Kidney epithelial cell (primary cell): ENCODE measurements around the gene TBC1D4. TPM values are rescaled to one million over a fixed set of nuclear protein-coding genes. Genes with fewer than 3 reads are reported as not detected.

Source experiments
- DNase-seq: peaks from one replicate; pipeline ENCODE4 v3.0.0-alpha.2; 2010; ENCODE audit warnings: low read depth
- H3K27me3 ChIP-seq: 2 replicates; pipeline ENCODE4 v1.6.0; 2011; ENCODE audit warnings: low read length; ENCODE audit not compliant: control insufficient read depth, insufficient read depth
- H3K36me3 ChIP-seq: 2 replicates; pipeline ENCODE4 v1.5.1; 2011; ENCODE audit warnings: low read length; ENCODE audit not compliant: control insufficient read depth, insufficient read depth
- H3K4me3 ChIP-seq: 2 replicates; pipeline ENCODE4 v1.5.1; 2011; ENCODE audit warnings: low read depth, mild to moderate bottlenecking, control low read depth, low read length
- total RNA-seq: library from RNA; depleted of rRNA; stranded (reverse); fragments of >200 nt; gene quantifications from 2 replicates; pipeline ENCODE4 v1.2.3, GENCODE V29; 2015
- TF ChIP-seq, protein P1 (sequence below): IDR thresholded peaks from 2 replicates; pipeline ENCODE4 v1.5.1; 2011; ENCODE audit warnings: mild to moderate bottlenecking, moderate library complexity, low read length, control low read depth, inconsistent platforms; ENCODE audit not compliant: insufficient read depth, poor library complexity, severe bottlenecking

Gene TBC1D4
- total RNA-seq, 1 donor from 2014 or later: 8.6 TPM

DNA sequence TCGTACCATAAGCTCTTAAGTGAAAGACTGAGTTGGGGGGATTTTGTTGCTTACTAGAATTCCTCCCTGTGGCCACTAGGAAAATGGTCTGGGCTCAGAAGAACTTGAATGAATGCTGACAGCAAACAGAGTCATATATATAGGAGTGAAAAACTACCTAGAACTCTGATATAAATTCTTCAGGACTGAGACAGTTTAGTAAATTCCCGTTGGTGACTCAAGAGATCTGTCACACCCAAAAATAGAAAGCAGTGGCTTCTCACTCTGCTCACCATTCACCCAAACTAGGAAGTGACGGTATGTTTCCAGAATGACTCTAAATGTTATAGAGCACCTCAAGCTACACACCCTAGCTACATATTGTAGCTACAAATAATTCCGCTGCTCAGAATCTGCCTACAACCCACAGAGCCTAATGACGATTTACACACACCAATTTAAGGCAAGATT lies 116.2 kb downstream of the TBC1D4 start:
- Histone ChIP-seq H3K36me3 (no peaks in the 10 kb centered on the region), H3K27me3 (no peaks in the 10 kb centered on the region), H3K4me3 (no peak overlapping the region)
- peak; percentile 75 for DNase-seq
- TF ChIP-seq, protein P1, sequence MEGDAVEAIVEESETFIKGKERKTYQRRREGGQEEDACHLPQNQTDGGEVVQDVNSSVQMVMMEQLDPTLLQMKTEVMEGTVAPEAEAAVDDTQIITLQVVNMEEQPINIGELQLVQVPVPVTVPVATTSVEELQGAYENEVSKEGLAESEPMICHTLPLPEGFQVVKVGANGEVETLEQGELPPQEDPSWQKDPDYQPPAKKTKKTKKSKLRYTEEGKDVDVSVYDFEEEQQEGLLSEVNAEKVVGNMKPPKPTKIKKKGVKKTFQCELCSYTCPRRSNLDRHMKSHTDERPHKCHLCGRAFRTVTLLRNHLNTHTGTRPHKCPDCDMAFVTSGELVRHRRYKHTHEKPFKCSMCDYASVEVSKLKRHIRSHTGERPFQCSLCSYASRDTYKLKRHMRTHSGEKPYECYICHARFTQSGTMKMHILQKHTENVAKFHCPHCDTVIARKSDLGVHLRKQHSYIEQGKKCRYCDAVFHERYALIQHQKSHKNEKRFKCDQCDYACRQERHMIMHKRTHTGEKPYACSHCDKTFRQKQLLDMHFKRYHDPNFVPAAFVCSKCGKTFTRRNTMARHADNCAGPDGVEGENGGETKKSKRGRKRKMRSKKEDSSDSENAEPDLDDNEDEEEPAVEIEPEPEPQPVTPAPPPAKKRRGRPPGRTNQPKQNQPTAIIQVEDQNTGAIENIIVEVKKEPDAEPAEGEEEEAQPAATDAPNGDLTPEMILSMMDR: peak; percentile 15

DNA sequence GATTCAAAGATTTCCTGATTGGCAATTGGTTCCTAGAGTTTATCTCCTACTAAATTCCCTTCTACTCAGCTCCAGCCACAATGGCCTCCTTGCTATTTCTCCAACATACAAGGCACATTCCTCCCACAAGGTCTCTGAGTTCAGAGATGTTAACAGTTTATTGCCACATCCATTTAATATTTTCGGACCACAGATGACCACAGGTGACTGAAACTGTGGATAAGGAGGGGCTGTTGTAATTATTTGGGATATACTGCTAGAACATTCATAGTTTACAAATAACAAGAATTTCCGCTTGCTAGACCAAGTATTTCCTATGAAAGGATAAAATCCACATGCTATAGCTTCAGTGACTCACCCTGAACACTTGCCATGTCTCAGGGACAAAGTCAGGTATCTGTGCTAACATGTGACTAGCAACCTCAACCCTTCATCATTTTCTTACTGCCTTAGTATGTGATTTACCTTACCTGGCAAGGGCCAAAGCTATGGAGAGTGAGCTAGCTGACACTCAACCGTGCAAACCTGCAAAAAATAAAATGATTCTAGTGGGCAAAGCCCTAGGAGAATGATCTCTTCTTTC lies 117.7 kb downstream of the TBC1D4 start:
- DNase-seq: no peak
- TF ChIP-seq, protein P1: no peak
- Histone ChIP-seq H3K27me3 (no peaks in the 10 kb centered on the region), H3K36me3 (no peaks in the 10 kb centered on the region), H3K4me3 (no peak overlapping the region)

DNA sequence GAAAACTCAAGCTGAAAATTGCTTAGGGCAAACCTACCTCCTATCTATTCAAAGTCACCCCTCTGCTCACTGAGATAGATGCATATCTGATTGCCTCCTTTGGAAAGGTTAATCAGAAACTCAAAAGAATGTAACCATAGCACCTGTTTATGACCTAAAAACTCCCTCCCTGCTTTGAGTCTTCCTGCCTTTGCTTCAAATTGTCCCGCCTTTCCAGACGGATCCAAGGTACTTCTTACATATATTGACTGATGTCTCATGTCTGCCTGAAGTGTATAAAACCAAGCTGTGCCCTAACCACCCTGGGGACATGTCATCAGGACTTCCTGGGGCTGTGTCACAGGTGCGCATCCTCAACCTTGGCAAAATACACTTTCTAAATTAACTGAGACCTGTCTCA lies 118.6 kb downstream of the TBC1D4 start:
- Histone ChIP-seq H3K27me3 (no peaks in the 10 kb centered on the region), H3K4me3 (no peak overlapping the region), H3K36me3 (no peaks in the 10 kb centered on the region)
- DNase-seq: no peak
- TF ChIP-seq, protein P1: no peak

DNA sequence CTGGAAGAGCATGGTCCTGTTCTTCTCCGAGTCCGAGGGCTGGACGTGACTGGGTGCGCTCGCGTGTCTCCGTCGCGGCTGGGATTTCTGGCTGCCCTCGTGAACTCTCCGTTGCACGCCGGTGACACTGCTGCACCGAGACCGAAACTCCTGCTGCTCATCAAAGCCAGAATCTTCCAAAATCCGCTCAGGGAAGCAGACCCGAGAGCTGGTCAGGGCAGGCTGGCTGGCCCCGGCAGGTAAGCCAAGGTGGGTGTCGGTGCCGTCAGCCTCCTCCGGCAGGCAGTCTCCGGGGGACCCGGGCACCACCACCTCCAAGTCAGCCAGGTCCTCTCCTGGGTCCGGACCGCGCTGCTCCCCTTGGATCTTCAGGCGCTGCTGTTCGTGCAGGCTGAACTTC lies 119.9 kb downstream of the TBC1D4 start:
- Histone ChIP-seq H3K4me3 (no peak overlapping the region), H3K36me3 (no peaks in the 10 kb centered on the region), H3K27me3 (no peaks in the 10 kb centered on the region)
- no peak for DNase-seq
- TF ChIP-seq, protein P1: no peak

DNA sequence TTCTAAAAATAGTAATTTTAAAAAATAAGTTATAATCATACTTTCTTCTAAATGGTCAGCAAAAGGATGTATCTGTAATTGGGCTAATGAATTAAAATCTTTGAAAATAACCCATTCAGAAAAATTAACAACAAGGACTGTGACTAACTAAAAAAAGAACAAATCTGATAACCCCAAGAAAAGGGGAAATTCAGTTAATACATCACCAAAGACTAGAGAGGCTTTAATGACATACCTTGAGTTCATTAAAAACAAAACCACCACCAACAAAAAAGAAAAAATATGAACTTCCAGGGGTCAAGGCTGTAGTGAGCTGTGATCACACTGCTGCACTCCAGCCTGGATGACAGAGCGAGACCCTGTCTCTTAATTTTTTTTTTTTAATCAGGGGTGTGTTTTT lies 121.8 kb downstream of the TBC1D4 start:
- Histone ChIP-seq H3K27me3 (no peaks in the 10 kb centered on the region), H3K36me3 (no peaks in the 10 kb centered on the region), H3K4me3 (no peak overlapping the region)
- TF ChIP-seq, protein P1: no peak
- DNase-seq: no peak

DNA sequence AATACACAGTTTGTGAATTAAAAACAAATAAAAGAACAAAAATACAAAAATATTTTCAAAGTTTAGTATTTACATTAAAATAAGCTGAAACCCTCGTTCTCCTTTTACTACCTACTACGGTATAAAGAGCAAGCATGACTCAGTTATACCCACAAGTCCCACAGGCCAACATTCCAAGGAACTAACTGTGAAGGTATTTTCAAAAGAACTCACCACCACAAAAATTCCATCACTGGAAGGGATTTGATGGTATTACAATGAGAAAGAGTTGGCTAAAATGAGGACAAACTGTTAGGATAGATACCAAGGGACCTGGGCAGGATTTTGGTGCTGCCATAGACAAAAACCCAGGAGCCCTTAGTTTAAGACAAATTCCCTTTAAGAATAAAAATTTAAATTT lies 122.7 kb downstream of the TBC1D4 start:
- H3K36me3 ChIP-seq: no peaks in the 10 kb centered on the region
- TF ChIP-seq, protein P1: no peak
- no peaks in the 10 kb centered on the region for H3K27me3 ChIP-seq
- H3K4me3 ChIP-seq: no peak overlapping the region
- peak; percentile 92 for DNase-seq
